H1 (cell line): ENCODE data around the gene AK8. TPM values are rescaled to one million over a fixed set of nuclear protein-coding genes. Genes with fewer than 3 reads are reported as not detected.

ENCODE experiments used
- CTCF ChIA-PET: fragments of 300-600 bp; sonication (Branson Sonifier 250); formaldehyde crosslinking; loops from one replicate; lab custom pipeline; 2021; ENCODE audit not compliant: partially characterized antibody; lab: Charles Lee
- POLR2A ChIA-PET: fragments of 300-600 bp; sonication (Branson Sonifier 250); formaldehyde crosslinking; loops from one replicate; lab custom pipeline; 2021; ENCODE audit warnings: inconsistent platforms; ENCODE audit not compliant: partially characterized antibody; lab: Charles Lee
- DNase-seq, 2 experiments: peaks; one replicate each; pipeline versions ENCODE4 v3.0.0 to v3.0.0-alpha.2; 2010 to 2022; ENCODE audit warnings: low spot score in 2 of 2, low read depth in 1 of 2, mixed read lengths in 1 of 2
- FAIRE-seq: peaks from 2 replicates; lab custom pipeline; 2011; peaks lifted over from hg19 to GRCh38; lab: Jason Lieb, UNC
- H2AFZ ChIP-seq: 2 replicates; pipeline ENCODE4 v1.8.1; 2012; ENCODE audit warnings: low read length, inconsistent platforms
- H2AK5ac ChIP-seq: 2 replicates; pipeline ENCODE4 v1.6.1; 2013; ENCODE audit warnings: low read depth, low read length
- H2BK120ac ChIP-seq: replicated peaks from 2 replicates; pipeline ENCODE3; 2013; ENCODE audit warnings: low read depth, low read length, inconsistent platforms
- H2BK12ac ChIP-seq: 2 replicates; pipeline ENCODE4 v1.6.1; 2013; ENCODE audit warnings: low read depth, low read length
- H2BK15ac ChIP-seq: 2 replicates; pipeline ENCODE4 v1.6.1; 2013; ENCODE audit warnings: low read length
- H2BK20ac ChIP-seq: 2 replicates; pipeline ENCODE4 v1.6.1; 2013; ENCODE audit warnings: low read length
- H2BK5ac ChIP-seq: 2 replicates; pipeline ENCODE4 v1.6.1; 2013; ENCODE audit warnings: low read depth, low read length
- H3K14ac ChIP-seq: 2 replicates; pipeline ENCODE4 v1.6.1; 2013; ENCODE audit warnings: inconsistent platforms; ENCODE audit not compliant: insufficient read length
- H3K18ac ChIP-seq: 2 replicates; pipeline ENCODE4 v1.6.1; 2013; ENCODE audit warnings: low read length; ENCODE audit errors: extremely low read depth
- H3K23ac ChIP-seq: 2 replicates; pipeline ENCODE4 v1.6.1; 2013; ENCODE audit warnings: inconsistent platforms; ENCODE audit not compliant: insufficient read length
- H3K23me2 ChIP-seq: 2 replicates; pipeline ENCODE4 v1.6.1; 2013; ENCODE audit warnings: low read depth, low read length
- H3K27ac ChIP-seq: 2 replicates; pipeline ENCODE4 v1.6.1; 2011; ENCODE audit warnings: low read depth, low read length, inconsistent platforms
- H3K27me3 ChIP-seq, 4 experiments: replicated peaks in 1 of 4; 1 replicate in 1 of 4; 2 replicates in 3 of 4; pipeline versions ENCODE4 v1.6.1 to v1.8.1; 2011 to 2013; ENCODE audit warnings: low read length in 3 of 4, mild to moderate bottlenecking in 3 of 4, inconsistent platforms in 2 of 4, mixed read lengths in 2 of 4, moderate library complexity in 1 of 4; ENCODE audit not compliant: control insufficient read depth in 3 of 4, insufficient read depth in 3 of 4; ENCODE audit errors: extremely low read depth in 1 of 4
- H3K36me3 ChIP-seq, 4 experiments: 2 replicates each; pipeline versions ENCODE4 v1.6.1 to v1.8.1; 2011 to 2013; ENCODE audit warnings: mild to moderate bottlenecking in 4 of 4, low read length in 3 of 4, moderate library complexity in 2 of 4, control low read depth in 1 of 4, inconsistent platforms in 1 of 4; ENCODE audit not compliant: insufficient read depth in 4 of 4, control insufficient read depth in 2 of 4
- H3K4ac ChIP-seq: replicated peaks from 2 replicates; pipeline ENCODE3; 2013; ENCODE audit warnings: low read length, low read depth, mixed read lengths, inconsistent platforms; ENCODE audit not compliant: insufficient read length
- H3K4me1 ChIP-seq, 4 experiments: replicated peaks in 1 of 4; 1 replicate in 1 of 4; 2 replicates in 3 of 4; pipeline versions ENCODE4 v1.6.1 to v1.8.1; 2011 to 2013; ENCODE audit warnings: low read length in 3 of 4, inconsistent platforms in 2 of 4, mixed read lengths in 1 of 4; ENCODE audit not compliant: insufficient read depth in 4 of 4, control insufficient read depth in 3 of 4
- H3K4me2 ChIP-seq, 2 experiments: 2 replicates each; pipeline versions ENCODE4 v1.6.1 to v1.8.1; 2011 to 2013; ENCODE audit warnings: low read depth in 2 of 2, low read length in 2 of 2, control low read depth in 1 of 2, inconsistent platforms in 1 of 2, mild to moderate bottlenecking in 1 of 2; ENCODE audit not compliant: insufficient read depth in 1 of 2
- H3K4me3 ChIP-seq, 4 experiments: fragments of 200-600, 300-600 bp in 1 of 4; sonication (generic), shearing (Covaris generic), sonication (Bioruptor Twin) in 1 of 4; 2 replicates each; pipeline versions ENCODE4 v1.5.1 to v1.8.1; 2011 to 2016; ENCODE audit warnings: low read length in 4 of 4, low read depth in 3 of 4, control low read depth in 2 of 4, inconsistent platforms in 2 of 4, mild to moderate bottlenecking in 2 of 4, mixed read lengths in 1 of 4, moderate library complexity in 1 of 4; ENCODE audit not compliant: insufficient read depth in 2 of 4; ENCODE audit errors: extremely low read depth in 1 of 4
- H3K56ac ChIP-seq: replicated peaks from 2 replicates; pipeline ENCODE3; 2013; ENCODE audit warnings: low read depth, mild to moderate bottlenecking, mixed read lengths, low read length, inconsistent platforms; ENCODE audit not compliant: insufficient read length
- H3K79me1 ChIP-seq: 2 replicates; pipeline ENCODE4 v1.6.1; 2013; ENCODE audit warnings: low read depth, low read length, control low read depth
- H3K79me2 ChIP-seq, 2 experiments: 2 replicates each; pipeline versions ENCODE4 v1.6.1 to v1.8.1; 2012 to 2013; ENCODE audit warnings: low read length in 2 of 2, mild to moderate bottlenecking in 2 of 2, inconsistent platforms in 1 of 2; ENCODE audit not compliant: insufficient read depth in 2 of 2, control insufficient read depth in 1 of 2
- H3K9ac ChIP-seq, 4 experiments: replicated peaks in 1 of 4; 1 replicate in 1 of 4; 2 replicates in 3 of 4; pipeline versions ENCODE4 v1.6.1 to v1.8.1; 2011 to 2013; ENCODE audit warnings: low read depth in 3 of 4, low read length in 3 of 4, control low read depth in 2 of 4, mild to moderate bottlenecking in 2 of 4, moderate library complexity in 2 of 4, inconsistent platforms in 1 of 4; ENCODE audit errors: extremely low read depth in 1 of 4
- H3K9me3 ChIP-seq, 2 experiments: 2 replicates each; pipeline versions ENCODE4 v1.6.1 to v1.8.1; 2012 to 2013; ENCODE audit warnings: mild to moderate bottlenecking in 2 of 2, moderate library complexity in 2 of 2, control low read depth in 1 of 2, inconsistent platforms in 1 of 2, low read depth in 1 of 2, low read length in 1 of 2, mixed read lengths in 1 of 2; ENCODE audit not compliant: insufficient read depth in 2 of 2
- H4K20me1 ChIP-seq, 2 experiments: replicated peaks in 1 of 2; 2 replicates each; pipeline versions ENCODE3 to v1.8.1; 2011 to 2013; ENCODE audit warnings: inconsistent platforms in 2 of 2, low read length in 2 of 2, mild to moderate bottlenecking in 1 of 2; ENCODE audit not compliant: insufficient read depth in 2 of 2, control insufficient read depth in 1 of 2
- H4K5ac ChIP-seq: 2 replicates; pipeline ENCODE4 v1.6.1; 2013; ENCODE audit warnings: low read length, low read depth, mixed read lengths, inconsistent platforms; ENCODE audit not compliant: insufficient read length
- H4K8ac ChIP-seq: 2 replicates; pipeline ENCODE4 v1.8.0; 2013; ENCODE audit warnings: mild to moderate bottlenecking, moderate library complexity, low read length, inconsistent platforms; ENCODE audit not compliant: insufficient read depth; ENCODE audit errors: extremely low read depth
- H4K91ac ChIP-seq: replicated peaks from 2 replicates; pipeline ENCODE3; 2013; ENCODE audit warnings: low read length, mixed read lengths, inconsistent platforms; ENCODE audit not compliant: insufficient read length
- ATF2 ChIP-seq: IDR thresholded peaks from 2 replicates; pipeline ENCODE4 v1.6.1; 2012; ENCODE audit warnings: low read length, inconsistent platforms
- BRCA1 ChIP-seq: IDR thresholded peaks from 2 replicates; pipeline ENCODE4 v1.6.1; 2012; ENCODE audit warnings: low read depth, low read length, improper control_type of control experiment
- E2F6 ChIP-seq: IDR thresholded peaks from 2 replicates; pipeline ENCODE4 v1.6.1; 2012; ENCODE audit warnings: inconsistent platforms
- FOSL1 ChIP-seq: IDR thresholded peaks from 2 replicates; pipeline ENCODE4 v1.6.1; 2011; ENCODE audit warnings: mild to moderate bottlenecking, low read depth, low read length, moderate library complexity; ENCODE audit not compliant: insufficient read depth
- GABPA ChIP-seq: IDR thresholded peaks from 2 replicates; pipeline ENCODE4 v1.6.1; 2011; ENCODE audit warnings: mild to moderate bottlenecking, low read length, moderate library complexity, borderline replicate concordance; ENCODE audit not compliant: insufficient read depth
- POLR2A ChIP-seq, 2 experiments: IDR thresholded peaks; 1 replicate in 1 of 2; 2 replicates in 1 of 2; pipeline ENCODE4 v1.6.1; 2011; ENCODE audit warnings: low read depth in 2 of 2, low read length in 2 of 2, mild to moderate bottlenecking in 2 of 2; ENCODE audit errors: control extremely low read depth in 1 of 2
- SIX5 ChIP-seq: IDR thresholded peaks from 2 replicates; pipeline ENCODE4 v1.6.1; 2011; ENCODE audit warnings: mild to moderate bottlenecking, low read depth, low read length
- TBP ChIP-seq: IDR thresholded peaks from 2 replicates; pipeline ENCODE4 v1.6.1; 2011; ENCODE audit warnings: low read depth, low read length, improper control_type of control experiment
- TEAD4 ChIP-seq: IDR thresholded peaks from 2 replicates; pipeline ENCODE4 v1.6.1; 2012; ENCODE audit warnings: low read depth, low read length, inconsistent platforms, mixed read lengths
- WGBS, 2 experiments: shearing (Covaris generic) in 1 of 2; methylation state at CpG; one replicate each; pipeline versions ENCODE4 v1.1.6 to v1.1.7; 2013 to 2015; ENCODE audit warnings: low lambda C conversion rate in 2 of 2, mixed read lengths in 2 of 2, inconsistent platforms in 1 of 2, low coverage in 1 of 2, missing lambda C conversion rate in 1 of 2; ENCODE audit not compliant: insufficient replicate concordance in 2 of 2, insufficient coverage in 1 of 2, insufficient read length in 1 of 2; ENCODE audit errors: extremely low coverage in 1 of 2, missing lambda C conversion rate in 1 of 2; 5-methylcytosine and 5-hydroxymethylcytosine counted together
- polyA plus RNA-seq, 7 experiments: library from polyadenylated mRNA; depleted of rRNA in 3 of 7; stranded (reverse) in 5 of 7; unstranded in 2 of 7; fragments of >200 nt in 5 of 7; fragments of 200-250 nt in 2 of 7; gene quantifications; 1 replicate in 5 of 7; 2 replicates in 1 of 7; 4 replicates in 1 of 7; pipeline versions ENCODE4 v1.2.1 to v1.2.3, GENCODE V29; 2011 to 2013; ENCODE audit warnings: missing spikeins in 2 of 7, mixed read lengths in 2 of 7
- total RNA-seq: library from RNA; stranded (reverse); fragmentation: NEBNext Ultra II Directional; extraction: Animal tissue kit (Norgen Biotek cat#: 25700); gene quantifications from 2 replicates; pipeline ENCODE4 v1.2.1, GENCODE V29; 2021

AK8 gene
- total and polyA plus RNA-seq, 2 of the 8 experiments (the other 6 are each of a cell fraction or from before 2014, with no cell fraction given): 0.35 to 0.48 TPM

GRCh38 chr9:132809677-132810271 is 68.3 kb downstream of the AK8 start:
- Histone ChIP-seq H2BK20ac (no peak overlapping the region), H2AK5ac (no peak overlapping the region), H3K27ac (no peak overlapping the region), H3K4me2 (no peak overlapping the region), H3K56ac (no peak overlapping the region), H3K4ac (no peak overlapping the region), H4K8ac (no peak overlapping the region), H3K4me3 (no peak overlapping the region), H2BK5ac (no peak overlapping the region)
- WGBS, 2 experiments: 80% methylated on average over 11 of the region's 11 CpGs; no CpG with 5 or more reads in 1 of the 2 experiments
- FAIRE-seq: no peak
- TF ChIP-seq E2F6 (no peak), POLR2A (IDR thresholded peaks at IDR 0.05; ENCODE audit: control extremely low read depth in 1 of 2, low read depth in 2 of 2, low read length in 2 of 2) (no peak), SIX5 (no peak), TBP (no peak), BRCA1 (no peak), GABPA (no peak), TEAD4 (no peak), ATF2 (no peak), FOSL1 (no peak)
- TF ChIP-seq, all 59 proteins: peak for 0
- H2BK15ac ChIP-seq: no peak overlapping the region
- 0 out of 2 replicates have a peak overlapping the region, but pooled peaks have one; percentile 14 for H2BK12ac ChIP-seq
- DNase-seq: no peak
- ChIA-PET CTCF (interaction anchor here (1.0 to 6.3 kb wide), 4 partner anchors 13 to 167 kb away, joined by 3 to 52 read pairs (median 4); no protein-coding TSS in a partner anchor), POLR2A (no interaction called here)
- peaks cover 2 to 11% (median 6%) of the 10 kb centered on the region in 4 experiments; a peak in 6 of 7 replicates for H3K4me1 ChIP-seq
- no peaks in the 10 kb centered on the region for H3K27me3 ChIP-seq
- no peaks in the 10 kb centered on the region for H3K36me3 ChIP-seq
- no peak overlapping the region for H2BK120ac ChIP-seq
- H4K91ac ChIP-seq: no peak overlapping the region
- H2AFZ ChIP-seq: no peak overlapping the region
- no peak overlapping the region for H3K18ac ChIP-seq
- no peak overlapping the region for H3K14ac ChIP-seq
- H3K9ac ChIP-seq: no peak overlapping the region
- H3K9me3 ChIP-seq: no peaks in the 10 kb centered on the region
- no peaks in the 10 kb centered on the region for H4K20me1 ChIP-seq
- H4K5ac ChIP-seq: no peak overlapping the region
- H3K23me2 ChIP-seq: no peaks in the 10 kb centered on the region
- H3K23ac ChIP-seq: no peak overlapping the region
- no peaks in the 10 kb centered on the region for H3K79me1 ChIP-seq
- no peaks in the 10 kb centered on the region for H3K79me2 ChIP-seq
